ENCODE measurements around the gene FBXO41. TPM values are rescaled to one million over a fixed set of nuclear protein-coding genes. Genes with fewer than 3 reads are reported as not detected.

Gene FBXO41
- total RNA-seq, 1 experiment from 2014 or later = 34.9 TPM

DNA sequence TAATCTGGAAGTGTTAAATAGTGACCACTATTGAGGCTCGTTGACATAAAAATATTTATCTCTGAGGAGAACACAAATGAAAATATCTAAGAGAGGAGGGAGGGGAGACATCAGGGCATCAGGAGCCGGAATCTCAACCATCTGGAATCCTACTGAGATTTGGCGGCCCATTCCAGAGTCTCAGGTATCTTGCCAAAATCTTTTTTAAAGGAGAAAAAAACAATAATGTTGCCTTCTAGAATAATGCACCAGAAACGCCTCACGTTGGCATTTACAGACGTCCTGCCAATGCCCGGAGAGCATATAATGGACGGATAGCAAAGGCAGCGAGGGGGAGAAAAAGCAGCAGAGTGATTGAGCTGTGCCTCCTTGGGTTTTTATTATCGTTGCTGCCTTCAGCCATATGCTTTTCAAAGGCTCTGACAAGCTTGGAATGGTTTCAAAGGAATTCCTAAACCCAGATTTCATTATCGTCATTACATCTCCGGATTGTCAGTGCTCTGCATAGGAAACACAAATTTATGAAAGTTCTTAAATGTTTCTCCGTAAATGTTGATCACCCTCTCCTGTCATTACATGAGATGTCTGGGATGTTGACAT is 39.9 kb upstream of the FBXO41 start:
- peaks cover 36% of the 10 kb centered on the region; the same call in 1 of the 2 replicates for H3K27me3 ChIP-seq (ENCODE audit: insufficient read depth, low read length)
- no TSS peak for BruUV-seq (replicated peaks)
- no peak for ATAC-seq

More for the DNA sequence above, 39.9 kb upstream of the FBXO41 start:
- no peaks in the 10 kb centered on the region for H3K9me3 ChIP-seq (ENCODE audit: control insufficient read depth in 1 of 2, insufficient read depth in 1 of 2, low read depth in 1 of 2, low read length in 2 of 2)
- H3K4me1 ChIP-seq (ENCODE audit: control insufficient read depth in 1 of 2, insufficient read depth in 2 of 2, low read length in 2 of 2) = no peaks in the 10 kb centered on the region
- H3K9ac ChIP-seq (ENCODE audit: low read length) = no peak overlapping the region
- H3K9me2 ChIP-seq (ENCODE audit: insufficient read depth) = no peaks in the 10 kb centered on the region
- POLR2A ChIA-PET = no interaction called here
- no peak overlapping the region for H3K27ac ChIP-seq (ENCODE audit: low read depth, low read length)
- H3K79me2 ChIP-seq (ENCODE audit: insufficient read depth, low read length) = no peaks in the 10 kb centered on the region
- no peak for DNase-seq (ENCODE audit: low read depth, low spot score)
- no peak overlapping the region for H2AFZ ChIP-seq (ENCODE audit: low read depth, low read length, poor library complexity, severe bottlenecking)
- intact Hi-C loops (cut with micrococcal nuclease) = no loop called here
- no peaks in the 10 kb centered on the region for H3K36me3 ChIP-seq (ENCODE audit: control insufficient read depth in 1 of 2, insufficient read depth in 2 of 2, low read length in 2 of 2)
- CTCF ChIA-PET = no interaction called here
- no peak overlapping the region for H3K4me3 ChIP-seq (replicated peaks in 1 of 2; ENCODE audit: low read depth in 1 of 2, low read length in 2 of 2)
- TF ChIP-seq SIN3A (IDR thresholded peaks at IDR 0.05; ENCODE audit: low read depth) = no peak
- TF ChIP-seq, protein P1, sequence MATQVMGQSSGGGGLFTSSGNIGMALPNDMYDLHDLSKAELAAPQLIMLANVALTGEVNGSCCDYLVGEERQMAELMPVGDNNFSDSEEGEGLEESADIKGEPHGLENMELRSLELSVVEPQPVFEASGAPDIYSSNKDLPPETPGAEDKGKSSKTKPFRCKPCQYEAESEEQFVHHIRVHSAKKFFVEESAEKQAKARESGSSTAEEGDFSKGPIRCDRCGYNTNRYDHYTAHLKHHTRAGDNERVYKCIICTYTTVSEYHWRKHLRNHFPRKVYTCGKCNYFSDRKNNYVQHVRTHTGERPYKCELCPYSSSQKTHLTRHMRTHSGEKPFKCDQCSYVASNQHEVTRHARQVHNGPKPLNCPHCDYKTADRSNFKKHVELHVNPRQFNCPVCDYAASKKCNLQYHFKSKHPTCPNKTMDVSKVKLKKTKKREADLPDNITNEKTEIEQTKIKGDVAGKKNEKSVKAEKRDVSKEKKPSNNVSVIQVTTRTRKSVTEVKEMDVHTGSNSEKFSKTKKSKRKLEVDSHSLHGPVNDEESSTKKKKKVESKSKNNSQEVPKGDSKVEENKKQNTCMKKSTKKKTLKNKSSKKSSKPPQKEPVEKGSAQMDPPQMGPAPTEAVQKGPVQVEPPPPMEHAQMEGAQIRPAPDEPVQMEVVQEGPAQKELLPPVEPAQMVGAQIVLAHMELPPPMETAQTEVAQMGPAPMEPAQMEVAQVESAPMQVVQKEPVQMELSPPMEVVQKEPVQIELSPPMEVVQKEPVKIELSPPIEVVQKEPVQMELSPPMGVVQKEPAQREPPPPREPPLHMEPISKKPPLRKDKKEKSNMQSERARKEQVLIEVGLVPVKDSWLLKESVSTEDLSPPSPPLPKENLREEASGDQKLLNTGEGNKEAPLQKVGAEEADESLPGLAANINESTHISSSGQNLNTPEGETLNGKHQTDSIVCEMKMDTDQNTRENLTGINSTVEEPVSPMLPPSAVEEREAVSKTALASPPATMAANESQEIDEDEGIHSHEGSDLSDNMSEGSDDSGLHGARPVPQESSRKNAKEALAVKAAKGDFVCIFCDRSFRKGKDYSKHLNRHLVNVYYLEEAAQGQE (IDR thresholded peaks at IDR 0.05; ENCODE audit: low read depth) = no peak
- no peak for TF ChIP-seq CEBPB (IDR thresholded peaks at IDR 0.05; ENCODE audit: low read depth)
- TF ChIP-seq POLR2AphosphoS5 (IDR thresholded peaks at IDR 0.05; ENCODE audit: low read depth, low read length) = no peak
- TF ChIP-seq, protein P2, sequence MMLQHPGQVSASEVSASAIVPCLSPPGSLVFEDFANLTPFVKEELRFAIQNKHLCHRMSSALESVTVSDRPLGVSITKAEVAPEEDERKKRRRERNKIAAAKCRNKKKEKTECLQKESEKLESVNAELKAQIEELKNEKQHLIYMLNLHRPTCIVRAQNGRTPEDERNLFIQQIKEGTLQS (IDR thresholded peaks at IDR 0.05) = no peak
- TF ChIP-seq SRF (IDR thresholded peaks at IDR 0.05; ENCODE audit: low read depth) = no peak
- TF ChIP-seq CBX3 (IDR thresholded peaks at IDR 0.05; ENCODE audit: low read depth) = no peak
- TF ChIP-seq RAD21 (IDR thresholded peaks at IDR 0.05; ENCODE audit: low read depth) = no peak
- no peak for TF ChIP-seq ZFX (IDR thresholded peaks at IDR 0.05)
- TF ChIP-seq, protein P3, sequence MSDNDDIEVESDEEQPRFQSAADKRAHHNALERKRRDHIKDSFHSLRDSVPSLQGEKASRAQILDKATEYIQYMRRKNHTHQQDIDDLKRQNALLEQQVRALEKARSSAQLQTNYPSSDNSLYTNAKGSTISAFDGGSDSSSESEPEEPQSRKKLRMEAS (IDR thresholded peaks at IDR 0.05) = no peak
- TF ChIP-seq SP1 (IDR thresholded peaks at IDR 0.05; ENCODE audit: low read depth) = no peak
- TF ChIP-seq, protein P4, sequence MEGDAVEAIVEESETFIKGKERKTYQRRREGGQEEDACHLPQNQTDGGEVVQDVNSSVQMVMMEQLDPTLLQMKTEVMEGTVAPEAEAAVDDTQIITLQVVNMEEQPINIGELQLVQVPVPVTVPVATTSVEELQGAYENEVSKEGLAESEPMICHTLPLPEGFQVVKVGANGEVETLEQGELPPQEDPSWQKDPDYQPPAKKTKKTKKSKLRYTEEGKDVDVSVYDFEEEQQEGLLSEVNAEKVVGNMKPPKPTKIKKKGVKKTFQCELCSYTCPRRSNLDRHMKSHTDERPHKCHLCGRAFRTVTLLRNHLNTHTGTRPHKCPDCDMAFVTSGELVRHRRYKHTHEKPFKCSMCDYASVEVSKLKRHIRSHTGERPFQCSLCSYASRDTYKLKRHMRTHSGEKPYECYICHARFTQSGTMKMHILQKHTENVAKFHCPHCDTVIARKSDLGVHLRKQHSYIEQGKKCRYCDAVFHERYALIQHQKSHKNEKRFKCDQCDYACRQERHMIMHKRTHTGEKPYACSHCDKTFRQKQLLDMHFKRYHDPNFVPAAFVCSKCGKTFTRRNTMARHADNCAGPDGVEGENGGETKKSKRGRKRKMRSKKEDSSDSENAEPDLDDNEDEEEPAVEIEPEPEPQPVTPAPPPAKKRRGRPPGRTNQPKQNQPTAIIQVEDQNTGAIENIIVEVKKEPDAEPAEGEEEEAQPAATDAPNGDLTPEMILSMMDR (IDR thresholded peaks at IDR 0.05 in 2 of 3, conservative IDR thresholded peaks at IDR 0.05 in 1 of 3; ENCODE audit: borderline replicate concordance in 1 of 3, insufficient read depth in 1 of 3, low read depth in 2 of 3, low read length in 2 of 3) = no peak
- no peak for TF ChIP-seq EZH2 (IDR thresholded peaks at IDR 0.05)
- TF ChIP-seq FOSL1 (IDR thresholded peaks at IDR 0.05; ENCODE audit: low read depth) = no peak
- no peak for TF ChIP-seq POLR2A (IDR thresholded peaks at IDR 0.05; ENCODE audit: borderline replicate concordance, extremely low read depth, insufficient read depth, insufficient read length)
- TF ChIP-seq EZH2phosphoT487 (IDR thresholded peaks at IDR 0.05; ENCODE audit: borderline replicate concordance) = no peak
- no peak for TF ChIP-seq JUND (IDR thresholded peaks at IDR 0.05)
- no peak for TF ChIP-seq ELF1 (IDR thresholded peaks at IDR 0.05; ENCODE audit: borderline replicate concordance, low read depth)
- RAD21 ChIA-PET (ENCODE audit: low non-redundant PET in 1 of 2, low total read pairs in 2 of 2, uncharacterized antibody in 2 of 2, unreplicated experiment in 2 of 2) = no interaction called here
- H3K4me2 ChIP-seq (ENCODE audit: low read length) = no peak overlapping the region
- no peaks in the 10 kb centered on the region for H4K20me1 ChIP-seq (ENCODE audit: insufficient read depth)
